ENCODE measurements around the gene PGAM1. TPM values are rescaled to one million over a fixed set of nuclear protein-coding genes. Genes with fewer than 3 reads are reported as not detected.

PGAM1 gene
- total and polyA plus RNA-seq, 7 donors = 188 to 363 (median 246) TPM

GRCh38 chr10:97444212-97444611 lies 18.2 kb downstream of the PGAM1 start:
- intact Hi-C loops (cut with DNase I) = loop anchor here (2.0 kb wide), 1 partner anchor 15 kb away; no protein-coding TSS in a partner anchor
- no peaks in the 10 kb centered on the region for H3K9me3 ChIP-seq
- 86% methylated on average over 1 of the region's 1 CpG for WGBS, 2 donors
- H3K36me3 ChIP-seq = peaks cover 0 to 34% (median 8%) of the 10 kb centered on the region in 4 donors
- no peak overlapping the region for H3K4me3 ChIP-seq
- no peaks in the 10 kb centered on the region for H3K27me3 ChIP-seq
- H3K4me1 ChIP-seq = peaks cover 0 to 35% (median 31%) of the 10 kb centered on the region in 4 donors
- TF ChIP-seq EP300 (IDR thresholded peaks at IDR 0.05) (no peak), POLR2AphosphoS5 (IDR thresholded peaks at IDR 0.05) (no peak), POLR2A (IDR thresholded peaks at IDR 0.05) (no peak)
- TF ChIP-seq, protein P1, sequence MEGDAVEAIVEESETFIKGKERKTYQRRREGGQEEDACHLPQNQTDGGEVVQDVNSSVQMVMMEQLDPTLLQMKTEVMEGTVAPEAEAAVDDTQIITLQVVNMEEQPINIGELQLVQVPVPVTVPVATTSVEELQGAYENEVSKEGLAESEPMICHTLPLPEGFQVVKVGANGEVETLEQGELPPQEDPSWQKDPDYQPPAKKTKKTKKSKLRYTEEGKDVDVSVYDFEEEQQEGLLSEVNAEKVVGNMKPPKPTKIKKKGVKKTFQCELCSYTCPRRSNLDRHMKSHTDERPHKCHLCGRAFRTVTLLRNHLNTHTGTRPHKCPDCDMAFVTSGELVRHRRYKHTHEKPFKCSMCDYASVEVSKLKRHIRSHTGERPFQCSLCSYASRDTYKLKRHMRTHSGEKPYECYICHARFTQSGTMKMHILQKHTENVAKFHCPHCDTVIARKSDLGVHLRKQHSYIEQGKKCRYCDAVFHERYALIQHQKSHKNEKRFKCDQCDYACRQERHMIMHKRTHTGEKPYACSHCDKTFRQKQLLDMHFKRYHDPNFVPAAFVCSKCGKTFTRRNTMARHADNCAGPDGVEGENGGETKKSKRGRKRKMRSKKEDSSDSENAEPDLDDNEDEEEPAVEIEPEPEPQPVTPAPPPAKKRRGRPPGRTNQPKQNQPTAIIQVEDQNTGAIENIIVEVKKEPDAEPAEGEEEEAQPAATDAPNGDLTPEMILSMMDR (IDR thresholded peaks at IDR 0.05) = no peak
- no peak for DNase-seq
- H3K27ac ChIP-seq = no peak overlapping the region

DNA sequence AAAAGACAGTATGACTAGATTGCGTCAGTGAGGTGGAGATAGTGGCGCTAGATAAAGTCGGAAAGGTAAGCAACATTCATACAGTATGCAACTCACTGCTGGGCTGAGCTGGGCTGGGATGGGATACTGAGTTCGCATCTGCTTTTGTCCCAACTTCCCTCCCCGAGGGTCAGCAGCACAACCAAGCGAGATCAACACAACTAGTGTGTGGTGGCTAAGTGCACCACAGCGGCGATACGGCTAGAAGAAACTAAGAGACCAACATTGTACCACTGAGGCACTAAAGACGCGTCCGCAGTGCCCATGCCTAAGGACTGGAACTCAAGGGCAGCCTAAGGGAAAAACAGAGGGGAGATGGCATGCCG lies 19.3 kb downstream of the PGAM1 start:
- TF ChIP-seq, protein P1 (IDR thresholded peaks at IDR 0.05) = no peak
- TF ChIP-seq POLR2A (IDR thresholded peaks at IDR 0.05) = no peak
- no peak for TF ChIP-seq EP300 (IDR thresholded peaks at IDR 0.05)
- TF ChIP-seq POLR2AphosphoS5 (IDR thresholded peaks at IDR 0.05) = no peak
- Histone ChIP-seq H3K9me3 (no peaks in the 10 kb centered on the region), H3K27ac (peak overlapping the region; percentile 77 to 83 (median 81)), H3K4me1 (peaks cover 0 to 35% (median 31%) of the 10 kb centered on the region in 4 donors), H3K27me3 (no peaks in the 10 kb centered on the region), H3K36me3 (peaks cover 0 to 23% (median 4%) of the 10 kb centered on the region in 4 donors), H3K4me3 (peak overlapping the region; percentile 69 to 89 (median 77))
- DNase-seq = no peak
- WGBS, 2 donors = 1 to 3% methylated on average over 13 of the region's 13 CpGs
- intact Hi-C loops (cut with DNase I) = loop anchor here (2.0 to 5.0 kb wide), 2 partner anchors 17 to 52 kb away; partner anchors contain the start of genes MMS19 and UBTD1

DNA sequence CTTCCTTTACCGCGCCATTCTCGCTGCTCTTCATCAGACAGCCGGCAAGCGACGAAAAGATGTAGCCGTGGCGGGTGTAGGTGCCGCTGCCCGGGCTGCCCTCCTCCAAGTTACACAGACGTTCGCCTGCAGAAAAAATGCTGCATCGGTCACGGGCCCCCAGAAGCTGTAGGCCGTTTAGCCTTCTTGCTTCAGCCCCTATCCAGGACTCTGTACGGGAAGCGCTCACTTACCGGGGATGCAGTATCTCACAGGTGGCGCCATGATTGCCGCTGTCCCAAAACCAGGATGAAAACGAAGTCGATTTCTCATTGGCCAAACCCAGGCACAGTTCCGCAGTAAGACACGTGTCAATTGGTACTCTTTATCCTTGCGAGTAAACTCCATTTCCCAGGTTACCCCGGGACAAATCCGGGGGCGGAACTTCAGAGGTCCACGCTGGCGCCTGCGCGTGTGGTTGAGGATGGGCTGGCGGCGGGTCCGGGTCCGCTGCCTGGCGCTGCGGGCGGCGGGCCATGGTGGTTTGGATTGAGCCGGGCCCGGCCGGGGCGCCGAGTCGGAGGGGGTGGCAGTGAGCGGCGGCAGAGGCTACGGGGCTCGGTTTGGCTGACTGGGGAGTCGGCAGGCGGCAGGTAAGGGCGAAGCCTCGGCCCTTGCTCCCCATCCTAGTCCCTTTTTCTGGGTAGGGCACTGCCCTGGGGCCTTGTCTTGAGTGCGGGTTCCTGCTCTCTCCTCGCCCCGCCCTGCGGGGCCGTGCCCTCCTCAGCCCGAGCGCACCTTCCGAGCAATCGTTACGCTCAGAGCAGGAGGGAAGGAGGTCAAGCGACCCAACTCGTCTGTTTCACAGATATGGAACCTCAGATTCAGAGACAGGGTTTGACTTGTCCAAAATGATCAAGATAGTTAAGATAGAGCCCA lies 20.0 kb downstream of the PGAM1 start, which contains the start of the genes EXOSC1 and ZDHHC16:
Gene EXOSC1, minus strand, starts transcription at position 285 of the 918 bp plus-strand sequence. Its CDS starts 21 bp downstream, at position 264.
Gene ZDHHC16, plus strand, starts transcription at position 454 of the 918 bp plus-strand sequence. CDS start 5,501 bp downstream, outside the sequence.
- 0% methylated on average over 66 of the region's 66 CpGs for WGBS, 2 donors
- DNase-seq = peak; percentile 94
- H3K4me3 ChIP-seq = peak within 1 kb of the TSS; percentile 69 to 89 (median 77)
- peak within 1 kb of the TSS; percentile 77 to 83 (median 81) for H3K27ac ChIP-seq
- H3K9me3 ChIP-seq = no peaks in the 10 kb centered on the region
- TF ChIP-seq POLR2A (IDR thresholded peaks at IDR 0.05) (peak in 1 of 2 donors; percentile 39), POLR2AphosphoS5 (IDR thresholded peaks at IDR 0.05) (peak; percentile 50 to 83 (median 80)), EP300 (IDR thresholded peaks at IDR 0.05) (no peak)
- TF ChIP-seq, protein P1 (IDR thresholded peaks at IDR 0.05) = no peak
- H3K36me3 ChIP-seq = peaks cover 0 to 18% (median 1%) of the 10 kb centered on the region in 4 donors
- H3K27me3 ChIP-seq = no peaks in the 10 kb centered on the region
- H3K4me1 ChIP-seq = peaks cover 0 to 35% (median 31%) of the 10 kb centered on the region in 4 donors
- intact Hi-C loops (cut with DNase I) = loop anchor here (1.0 to 5.0 kb wide), 3 partner anchors 17 to 51 kb away; partner anchors contain the start of genes MMS19, RRP12 and UBTD1

GRCh38 chr10:97450828-97451227 lies 24.8 kb downstream of the PGAM1 start:
- no peak for TF ChIP-seq EP300 (IDR thresholded peaks at IDR 0.05)
- TF ChIP-seq POLR2AphosphoS5 (IDR thresholded peaks at IDR 0.05) = no peak
- no peak for TF ChIP-seq POLR2A (IDR thresholded peaks at IDR 0.05)
- 65 to 85% methylated on average over 2 of the region's 2 CpGs for WGBS, 2 donors
- H3K27ac ChIP-seq = no peak overlapping the region

GRCh38 chr10:97451605-97452004 lies 25.6 kb downstream of the PGAM1 start:
- Histone ChIP-seq H3K4me3 (no peak overlapping the region), H3K36me3 (peaks cover 5 to 51% (median 13%) of the 10 kb centered on the region in 4 donors), H3K27ac (no peak overlapping the region), H3K9me3 (no peaks in the 10 kb centered on the region), H3K4me1 (peaks cover 0 to 29% (median 23%) of the 10 kb centered on the region in 4 donors), H3K27me3 (no peaks in the 10 kb centered on the region)
- TF ChIP-seq POLR2AphosphoS5 (IDR thresholded peaks at IDR 0.05) = peak in 1 of 4 donors; percentile 14
- TF ChIP-seq, protein P1 (IDR thresholded peaks at IDR 0.05) = no peak
- TF ChIP-seq EP300 (IDR thresholded peaks at IDR 0.05) = no peak
- no peak for TF ChIP-seq POLR2A (IDR thresholded peaks at IDR 0.05)
- 97% methylated on average over 17 of the region's 17 CpGs for WGBS, 2 donors
- DNase-seq = no peak
- intact Hi-C loops (cut with DNase I) = no loop called here

More at GRCh38 chr10:97450828-97451227, 24.8 kb downstream of the PGAM1 start:
- Histone ChIP-seq H3K9me3 (no peaks in the 10 kb centered on the region), H3K4me3 (no peak overlapping the region), H3K36me3 (peaks cover 3 to 43% (median 6%) of the 10 kb centered on the region in 4 donors), H3K4me1 (peaks cover 0 to 34% (median 25%) of the 10 kb centered on the region in 4 donors), H3K27me3 (no peaks in the 10 kb centered on the region)
- intact Hi-C loops (cut with DNase I) = no loop called here
- no peak for DNase-seq

Measured in sigmoid colon (tissue), 7 donors.